DMS79 (cell line): ENCODE data around the gene CYTH3.
A peak's percentile ranks its signal among the peaks of the same experiment; 100 is the strongest.
"Not testable (repeated sequence)": the region's sequence is repeated elsewhere in the genome, so short reads cannot be mapped to it uniquely, and the experiment has no call there.

Experiments
- DNase-seq: peaks from one replicate; lab custom pipeline; 2025; lab: John Stamatoyannopoulos, UW

Gene CYTH3, protein sequence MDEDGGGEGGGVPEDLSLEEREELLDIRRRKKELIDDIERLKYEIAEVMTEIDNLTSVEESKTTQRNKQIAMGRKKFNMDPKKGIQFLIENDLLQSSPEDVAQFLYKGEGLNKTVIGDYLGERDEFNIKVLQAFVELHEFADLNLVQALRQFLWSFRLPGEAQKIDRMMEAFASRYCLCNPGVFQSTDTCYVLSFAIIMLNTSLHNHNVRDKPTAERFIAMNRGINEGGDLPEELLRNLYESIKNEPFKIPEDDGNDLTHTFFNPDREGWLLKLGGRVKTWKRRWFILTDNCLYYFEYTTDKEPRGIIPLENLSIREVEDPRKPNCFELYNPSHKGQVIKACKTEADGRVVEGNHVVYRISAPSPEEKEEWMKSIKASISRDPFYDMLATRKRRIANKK

DNA sequence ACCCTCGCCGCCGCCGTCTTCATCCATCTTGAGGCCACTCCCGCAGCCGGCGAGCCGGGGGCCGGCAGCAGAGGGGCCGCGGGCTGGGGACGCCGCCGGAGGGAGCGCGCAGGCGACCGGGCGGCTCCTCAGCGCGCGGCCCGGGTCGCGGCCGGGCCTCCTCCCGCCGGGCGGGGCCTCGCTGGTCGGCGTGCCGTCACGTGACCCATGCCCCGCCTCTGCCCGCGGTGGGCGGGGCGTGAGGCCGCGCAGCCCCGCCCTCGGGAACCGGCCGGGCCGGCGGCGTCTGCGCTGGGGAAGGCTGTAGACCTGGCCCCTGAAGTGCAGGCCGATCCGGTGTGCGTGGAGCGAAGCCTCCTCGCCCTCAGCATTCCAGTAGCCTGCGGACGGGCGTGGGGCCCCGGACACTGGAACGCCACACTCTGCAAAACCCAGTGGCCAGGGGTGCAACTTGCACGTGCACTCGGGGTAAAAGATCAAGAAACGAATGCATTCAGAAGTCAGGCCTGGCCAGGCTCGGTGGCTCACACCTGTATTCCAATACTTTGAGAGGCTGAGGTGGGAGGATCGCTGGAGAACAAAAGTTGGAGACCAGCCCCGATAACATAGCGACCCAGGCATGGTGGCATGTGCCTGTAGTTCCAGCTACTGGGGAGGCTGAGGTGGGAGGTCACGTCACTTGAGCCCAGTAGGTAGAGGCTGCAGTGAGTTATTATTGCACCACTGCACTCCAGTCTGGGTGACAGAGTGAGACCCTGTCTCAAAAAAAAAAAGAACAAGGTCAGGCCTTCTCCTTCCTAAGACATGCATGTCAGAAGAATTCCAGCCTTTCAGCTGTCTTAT lies at the start of gene CYTH3:
CYTH3 (minus strand) TSS at position 144 of the 843 bp plus-strand sequence; CDS start at position 27, 117 bp downstream.
- peak; percentile 29 for DNase-seq

DNA sequence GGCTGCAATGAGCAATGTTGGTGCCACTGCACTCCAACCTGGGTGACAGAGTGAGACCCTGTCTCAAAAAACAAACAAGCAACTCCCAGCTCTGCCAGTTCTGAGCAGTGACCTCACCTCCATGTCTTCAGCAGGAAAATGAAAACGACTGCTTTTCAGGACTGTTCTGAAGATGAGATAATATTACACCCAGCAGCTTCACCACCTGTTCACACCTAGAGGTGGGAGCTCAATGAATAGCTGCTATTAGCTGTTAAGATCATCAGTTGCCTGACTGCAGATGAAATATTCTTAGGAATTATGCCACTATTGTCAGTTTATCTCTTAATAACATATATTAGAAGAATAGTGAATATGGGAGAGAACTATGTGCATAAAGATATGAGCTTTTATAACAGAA lies 48.4 kb upstream of the CYTH3 start:
- no peak for DNase-seq

DNA sequence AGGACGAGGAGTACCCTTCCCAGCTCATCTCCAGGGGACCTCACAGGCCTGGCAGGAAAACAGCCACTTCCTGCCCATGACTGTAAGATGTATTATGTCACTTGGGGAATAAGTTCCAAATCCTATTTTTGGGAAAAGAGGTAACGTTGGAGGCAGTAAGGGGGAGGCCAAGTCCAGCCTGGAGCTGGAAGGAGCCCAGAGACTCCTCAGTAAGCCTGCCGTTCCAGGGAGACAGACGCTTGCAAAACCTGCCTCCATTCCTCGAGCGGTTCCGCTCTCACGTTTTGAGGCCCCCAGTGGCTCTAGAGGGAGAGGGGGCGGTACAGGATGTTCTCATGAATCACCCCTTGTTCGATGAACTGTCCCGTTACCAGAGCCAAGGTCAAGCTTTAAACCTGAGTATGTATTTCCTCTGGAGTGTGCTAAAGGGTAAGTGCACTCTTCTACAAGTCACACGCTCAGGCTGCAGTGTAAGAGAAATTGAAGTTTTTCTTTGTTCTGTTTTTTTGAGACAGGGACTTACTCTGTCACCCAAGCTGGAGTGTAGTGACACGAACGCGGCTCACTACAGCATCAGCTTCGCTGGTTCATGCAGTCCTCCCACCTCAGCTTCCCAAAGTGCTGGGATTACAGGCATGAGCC lies 45.5 kb upstream of the CYTH3 start:
- no peak for DNase-seq

DNA sequence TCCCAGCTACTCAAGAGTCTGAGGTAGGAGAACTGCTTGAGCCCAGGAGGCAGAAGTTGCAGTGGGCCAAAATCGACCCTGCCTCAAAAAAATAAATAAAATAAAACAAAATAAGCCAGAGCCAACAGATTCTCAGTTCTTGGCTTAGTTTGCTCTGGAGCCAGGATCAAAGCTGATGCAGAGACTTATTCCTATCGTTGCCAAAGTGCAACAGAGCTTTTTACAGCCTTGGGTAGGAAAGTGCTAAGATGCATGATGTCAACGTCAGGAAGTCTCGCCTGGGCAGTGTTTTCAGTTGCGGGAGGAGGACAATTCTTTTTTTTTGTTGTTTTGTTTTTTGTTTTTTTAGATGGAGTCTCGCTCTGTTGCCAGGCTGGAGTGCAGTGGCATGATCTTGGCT lies 43.8 kb upstream of the CYTH3 start:
- DNase-seq = no peak

DNA sequence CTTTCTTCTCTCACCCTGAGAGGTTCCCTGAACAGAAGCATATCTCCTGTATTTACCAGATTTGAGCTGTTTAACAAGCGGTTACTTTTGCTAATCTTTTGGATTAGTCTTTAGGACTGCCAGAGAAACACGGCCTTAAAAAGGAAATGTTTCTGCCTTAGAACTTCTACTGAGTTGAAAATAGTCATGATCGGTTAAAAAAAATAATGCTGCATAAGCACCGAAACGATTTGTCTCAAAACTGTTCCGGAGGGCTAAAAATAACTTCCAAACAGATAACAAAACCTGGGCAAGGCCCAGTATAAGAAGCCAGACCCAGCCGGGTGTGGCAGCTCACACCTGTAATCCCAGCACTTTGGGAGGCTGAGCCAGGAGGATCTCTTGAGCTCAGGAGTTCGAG lies 43.3 kb upstream of the CYTH3 start:
- no peak for DNase-seq

DNA sequence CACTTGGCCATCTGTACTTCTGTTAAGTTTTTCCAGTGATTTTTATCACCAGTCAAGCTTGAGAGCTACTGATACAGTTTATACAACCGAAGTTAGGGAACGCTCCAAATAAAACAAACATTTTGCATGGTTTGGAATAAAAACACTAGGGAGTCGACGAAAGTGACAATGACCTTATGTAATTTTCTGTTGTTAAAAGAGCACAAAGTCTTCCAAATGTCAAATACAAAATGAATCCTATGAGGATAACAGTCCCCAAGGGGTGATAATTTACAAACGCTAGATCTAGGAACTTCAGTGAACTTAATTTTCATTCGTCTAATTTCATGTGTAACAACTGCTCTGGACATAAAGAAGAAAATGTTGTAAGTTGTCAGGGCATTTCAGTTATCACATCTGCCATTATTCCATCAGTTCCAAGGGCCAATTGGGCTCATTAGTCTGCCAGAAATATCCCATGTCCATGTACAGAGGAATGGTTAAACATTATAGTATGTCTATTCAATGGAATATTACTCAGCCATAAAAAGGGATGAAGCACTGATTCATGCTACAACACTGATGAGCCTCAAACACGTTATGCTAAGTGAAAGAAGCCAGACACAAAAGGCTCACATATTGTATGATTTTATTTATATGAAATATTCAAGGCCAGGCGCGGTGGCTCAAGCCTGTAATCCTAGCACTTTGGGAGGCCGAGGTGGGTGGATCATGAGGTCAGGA lies 38.0 kb upstream of the CYTH3 start:
- DNase-seq = no peak

DNA sequence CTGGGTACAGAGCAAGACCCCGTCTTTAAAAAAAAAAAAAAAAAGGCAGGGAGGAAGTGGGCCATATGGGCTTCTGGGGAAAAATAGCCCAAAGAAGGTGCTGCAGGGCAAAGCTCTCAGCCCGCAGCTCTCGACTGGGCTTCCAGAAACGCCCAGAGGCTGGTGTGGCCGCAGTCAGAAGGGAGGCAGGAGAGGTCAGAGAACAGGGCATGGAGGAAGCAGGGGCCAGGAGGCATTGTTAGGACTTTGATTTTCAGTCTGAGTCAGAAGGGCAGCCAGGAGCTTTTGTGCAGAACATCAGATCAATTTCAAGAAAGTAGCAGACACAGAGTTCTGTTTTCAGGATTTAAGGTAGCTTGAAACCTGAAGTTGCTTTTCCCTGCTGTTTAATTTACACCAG lies 35.3 kb upstream of the CYTH3 start:
- no peak for DNase-seq

DNA sequence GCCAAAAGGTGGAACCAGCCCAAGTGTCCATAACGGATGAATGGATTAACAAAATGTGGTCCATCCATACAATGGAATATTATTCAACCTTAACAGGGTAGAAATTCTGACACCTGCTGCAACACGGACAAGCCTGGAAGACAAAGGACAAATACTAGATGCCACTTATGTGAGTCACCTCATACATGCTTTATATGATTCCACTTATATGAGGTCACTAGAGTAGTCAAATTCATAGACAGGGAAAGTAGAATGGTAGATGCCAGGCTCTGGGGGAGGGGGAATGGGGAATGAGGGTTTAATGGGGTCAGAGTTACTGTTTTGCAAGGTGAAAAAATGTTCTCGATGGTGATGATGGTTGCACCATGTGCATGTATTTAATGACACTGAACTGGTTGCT lies 34.0 kb upstream of the CYTH3 start:
- DNase-seq = peak; percentile 16

DNA sequence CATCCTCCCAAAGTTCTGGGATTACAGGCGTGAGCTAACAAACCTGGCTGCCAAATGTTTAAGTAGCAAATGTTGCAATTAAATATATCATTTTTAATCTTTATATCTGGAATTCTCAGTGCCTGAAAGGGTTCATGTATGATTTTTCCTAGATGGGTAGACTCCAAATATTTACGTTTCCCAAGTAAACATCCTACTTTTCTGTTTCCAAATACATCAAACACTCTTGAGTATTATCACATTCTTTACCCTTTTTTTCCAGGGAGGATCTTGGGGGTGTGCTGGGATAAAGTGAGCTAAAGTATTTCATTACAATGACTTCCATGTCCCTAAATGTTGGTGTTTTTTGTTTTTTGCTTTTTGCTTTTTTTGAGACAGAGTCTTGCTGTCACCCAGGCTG lies 32.9 kb upstream of the CYTH3 start:
- DNase-seq = no peak

DNA sequence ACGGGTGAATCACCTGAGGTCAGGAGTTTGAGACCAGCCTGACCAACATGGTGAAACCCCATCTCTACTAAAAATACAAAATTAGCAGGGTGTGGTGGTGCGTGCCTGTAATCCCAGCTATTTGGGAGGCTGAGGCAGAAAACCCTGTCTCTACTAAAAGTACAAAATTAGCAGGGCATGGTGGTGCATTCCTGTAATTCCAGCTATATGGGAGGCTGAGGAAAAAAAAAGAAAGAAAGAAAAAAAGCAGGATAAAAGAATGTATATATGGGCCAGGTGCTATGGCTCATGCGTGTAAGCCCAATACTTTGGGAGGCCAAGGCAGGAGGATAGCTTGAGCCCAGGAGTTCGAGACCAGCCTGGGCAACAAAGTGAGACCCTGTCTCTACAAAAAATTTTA lies 29.0 kb upstream of the CYTH3 start:
- DNase-seq = not testable (repeated sequence)

DNA sequence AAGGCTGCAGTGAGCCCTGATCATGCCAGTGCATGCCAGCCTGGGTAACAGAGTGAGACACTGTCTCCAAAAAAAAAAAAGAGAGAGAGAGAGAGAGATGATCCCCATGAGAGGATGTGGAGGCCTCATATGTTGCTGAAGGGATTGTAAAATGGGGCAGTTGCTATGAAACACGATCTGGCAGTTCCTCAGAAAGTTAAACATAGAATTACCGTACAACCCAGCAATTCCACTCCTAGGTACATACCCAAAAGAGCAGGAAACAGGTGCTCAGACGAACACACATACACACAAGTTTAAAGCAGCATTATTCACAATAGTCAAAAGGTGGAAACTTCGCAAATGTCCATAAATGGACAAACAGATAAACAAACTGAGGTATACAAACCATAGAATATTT lies 27.4 kb upstream of the CYTH3 start:
- DNase-seq = no peak

DNA sequence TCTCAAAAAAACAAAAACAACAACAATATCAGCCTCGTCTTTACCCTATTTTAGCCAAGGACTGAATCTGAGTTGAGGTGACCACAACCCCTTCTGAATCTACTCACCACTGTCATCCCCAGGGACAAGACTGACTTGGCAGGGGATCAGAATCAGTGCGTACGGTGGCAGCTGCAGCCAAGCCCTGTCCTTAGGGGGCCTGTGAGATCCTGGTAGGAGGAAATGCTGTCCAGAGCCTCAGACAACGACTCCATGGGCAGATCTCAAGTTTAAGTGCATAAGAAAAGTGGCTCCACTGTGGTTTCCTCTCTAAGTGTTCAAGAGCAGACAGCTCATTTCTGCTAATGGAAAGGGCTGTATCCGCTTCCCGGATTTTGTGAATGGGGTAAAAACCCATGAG lies 22.4 kb upstream of the CYTH3 start:
- DNase-seq = peak; percentile 93

DNA sequence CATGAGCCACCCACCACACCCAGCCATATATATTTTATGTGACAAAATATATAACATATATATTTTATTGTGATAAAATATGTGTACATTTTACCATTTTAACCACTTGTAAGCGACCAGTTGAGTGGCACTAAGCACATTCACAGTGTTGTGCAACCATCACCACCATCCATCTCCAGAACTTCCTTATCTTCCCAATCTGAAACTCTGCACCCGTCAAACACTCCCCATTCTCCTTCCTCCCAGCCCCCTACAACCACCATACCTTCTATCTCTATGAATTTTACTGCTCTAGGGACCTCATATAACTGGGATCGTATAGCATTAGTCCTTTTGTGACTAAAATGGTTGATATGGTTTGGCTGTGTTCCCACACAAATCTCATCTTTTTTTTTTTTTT lies 20.8 kb upstream of the CYTH3 start:
- no peak for DNase-seq

DNA sequence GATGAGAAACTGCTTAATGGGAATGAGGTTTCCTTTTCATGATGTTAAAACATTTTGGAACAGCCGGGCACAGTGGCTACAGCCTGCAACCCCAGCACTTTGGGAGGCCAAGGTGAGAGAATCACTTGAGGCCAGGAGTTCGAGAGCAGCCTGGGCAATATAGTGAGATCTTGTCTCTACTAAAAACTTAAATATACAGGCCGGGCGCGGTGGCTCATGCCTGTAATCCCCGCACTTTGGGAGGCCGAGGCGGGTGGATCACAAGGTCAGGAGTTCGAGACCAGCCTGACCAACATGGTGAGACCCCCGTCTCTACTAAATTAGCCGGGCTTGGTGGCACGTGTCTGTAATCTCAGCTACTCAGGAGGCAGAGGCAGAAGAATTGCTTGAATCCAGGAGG lies 19.5 kb upstream of the CYTH3 start:
- not testable (repeated sequence) for DNase-seq

DNA sequence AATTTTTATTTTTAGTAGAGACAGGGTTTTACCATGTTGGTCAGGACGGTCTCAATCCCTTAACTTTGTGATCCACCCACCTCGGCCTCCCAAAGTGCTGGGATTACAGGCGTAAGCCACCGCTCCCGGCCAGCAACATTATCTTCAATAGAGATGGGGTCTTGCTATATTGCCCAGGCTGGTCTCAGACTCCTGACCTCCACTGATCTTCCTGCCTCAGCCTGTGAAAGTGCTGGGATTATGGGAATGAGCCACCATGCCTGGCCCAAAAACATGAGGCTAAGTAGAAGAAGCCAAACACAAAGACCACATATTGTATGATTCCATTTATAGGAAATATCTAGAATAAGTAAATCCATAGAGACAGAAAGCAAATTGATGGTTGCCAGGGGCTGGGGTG lies 19.1 kb upstream of the CYTH3 start:
- DNase-seq = no peak

DNA sequence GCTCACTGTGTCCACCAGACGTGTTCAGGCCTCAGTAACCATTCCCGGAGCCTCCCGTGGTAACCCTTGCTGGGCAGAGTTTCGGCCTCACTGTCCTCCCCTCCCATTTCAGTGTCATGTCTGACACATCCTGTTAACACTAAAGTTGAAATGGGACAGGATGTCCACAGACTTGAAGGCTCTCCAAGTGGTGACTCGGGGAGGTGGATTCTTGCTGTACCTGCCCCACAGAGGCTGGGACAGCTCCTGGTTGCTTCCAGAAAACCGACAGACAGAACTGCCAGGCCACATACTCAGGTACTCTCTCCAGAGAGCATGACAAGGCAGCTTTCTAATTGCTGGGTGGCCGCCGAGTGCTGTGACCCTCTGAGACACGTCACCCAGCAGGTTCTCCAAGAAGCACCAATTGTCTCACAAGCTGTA lies 17.9 kb upstream of the CYTH3 start:
- no peak for DNase-seq

DNA sequence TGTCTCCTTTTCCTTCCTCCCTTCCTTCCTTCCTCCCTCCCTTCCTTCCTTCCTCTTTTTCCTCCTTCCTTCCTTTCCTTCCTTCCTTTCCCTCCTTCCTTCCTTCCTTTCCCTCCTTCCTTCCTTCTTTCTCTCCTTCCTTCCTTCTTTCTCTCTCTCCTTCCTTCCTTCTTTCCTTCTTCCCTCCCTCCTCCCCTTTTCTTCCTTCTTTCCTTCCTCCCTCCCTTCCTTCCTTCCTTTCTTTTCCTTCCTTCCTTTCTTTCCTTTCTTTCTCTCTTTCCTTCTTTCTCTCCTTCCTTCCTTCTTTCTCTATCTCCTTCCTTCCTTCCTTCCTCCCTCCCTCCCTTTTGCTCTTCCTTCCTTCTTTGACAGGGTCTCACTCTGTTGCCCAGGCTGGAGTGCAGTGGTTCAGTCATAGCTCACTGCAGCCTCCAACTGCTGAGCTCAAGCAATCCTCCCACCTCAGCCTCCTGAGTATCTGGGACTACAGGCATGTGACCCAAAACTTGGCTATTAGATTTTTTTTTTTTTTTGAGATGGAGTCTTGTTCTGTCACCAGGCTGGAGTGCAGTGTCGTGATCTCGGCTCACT lies 15.9 kb upstream of the CYTH3 start:
- DNase-seq = no peak

DNA sequence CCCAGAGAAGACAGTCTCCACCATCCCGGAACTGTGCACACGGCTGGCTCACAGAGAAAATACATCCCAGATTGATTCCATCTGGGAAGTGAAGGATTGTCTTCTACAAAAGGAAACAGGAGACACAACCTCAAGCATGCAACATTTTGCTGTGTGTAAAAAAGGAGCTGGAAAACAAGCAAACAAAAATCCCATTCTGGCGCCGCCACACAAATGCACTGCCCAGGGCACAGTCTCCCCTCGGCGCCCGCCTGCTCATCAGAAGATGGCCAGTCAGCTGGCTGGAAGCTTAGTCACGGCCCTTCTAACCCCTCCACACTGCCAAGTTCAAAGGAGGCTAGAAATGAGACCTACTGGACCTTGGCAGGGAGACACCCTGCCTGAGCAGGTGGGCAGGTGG lies 14.1 kb upstream of the CYTH3 start:
- DNase-seq = no peak

DNA sequence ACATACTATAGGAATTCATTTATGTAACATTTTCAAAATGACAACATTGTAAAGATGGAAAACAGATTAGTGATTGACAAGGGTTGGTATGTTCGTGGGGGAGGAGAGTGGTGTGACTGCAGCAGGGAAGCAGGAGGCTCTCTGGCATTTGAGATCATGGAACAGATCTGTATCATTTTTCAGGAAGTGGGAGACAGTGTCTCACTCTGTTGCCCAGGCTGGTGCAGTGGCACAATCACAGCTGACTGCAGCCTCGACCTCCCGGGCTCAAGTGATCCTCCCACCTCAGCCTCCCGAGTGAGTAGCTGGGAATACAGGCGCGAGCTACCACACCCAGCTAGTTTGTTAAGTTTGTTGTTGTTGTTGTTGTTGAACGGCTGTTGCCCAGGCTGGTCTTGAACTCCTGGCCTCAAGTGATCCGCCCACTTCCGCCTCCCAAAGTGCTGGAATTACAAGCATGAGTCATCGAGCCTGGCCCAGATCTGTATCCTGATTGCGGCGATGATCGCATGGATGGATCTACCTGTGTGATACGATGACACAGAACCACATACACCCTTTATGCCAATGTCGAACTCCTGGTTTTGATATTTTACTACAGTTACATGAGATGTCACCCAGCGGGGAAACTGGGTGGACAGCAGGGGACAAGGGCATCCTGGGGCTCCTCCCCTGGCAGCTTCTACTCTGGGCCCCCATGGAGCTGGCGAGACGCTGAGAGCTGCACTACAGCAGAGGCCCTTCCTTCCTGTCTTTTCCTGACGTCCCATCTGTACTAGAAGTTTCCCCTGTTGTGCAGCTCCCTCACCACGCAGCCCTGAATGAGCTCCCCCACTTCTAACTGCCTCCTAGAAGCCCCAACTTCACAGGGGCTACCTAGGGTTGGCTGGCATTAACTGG lies 12.3 kb upstream of the CYTH3 start:
- no peak for DNase-seq

DNA sequence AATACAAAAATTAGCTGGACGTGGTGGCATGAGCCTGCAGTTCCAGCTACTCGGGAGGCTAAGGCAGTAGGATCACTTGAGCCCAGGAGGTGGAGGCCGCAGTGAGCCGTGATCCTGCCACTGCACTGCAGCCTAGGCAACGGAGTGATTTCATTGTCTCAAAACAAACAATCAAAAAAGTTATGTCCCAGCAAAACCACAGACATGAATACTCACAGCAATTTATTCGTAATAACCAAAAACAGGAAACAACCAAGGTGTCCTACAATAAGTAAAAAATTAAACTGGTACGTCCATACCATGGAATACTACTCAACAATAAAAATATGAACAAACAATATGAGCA lies 11.6 kb upstream of the CYTH3 start:
- DNase-seq = no peak
